PFSK-1 (cell line): ENCODE results near the gene SEPTIN2.

Experiments used
- POLR2AphosphoS5 ChIP-seq: IDR thresholded peaks from 2 replicates; pipeline ENCODE4 v1.6.1; 2012; ENCODE audit warnings: low read depth, mild to moderate bottlenecking, control low read depth, low read length, moderate library complexity
- SIN3A ChIP-seq: IDR thresholded peaks from 2 replicates; pipeline ENCODE4 v1.6.1; 2012; ENCODE audit warnings: mild to moderate bottlenecking, low read length, moderate library complexity, borderline replicate concordance; ENCODE audit not compliant: insufficient read depth
- TAF1 ChIP-seq: IDR thresholded peaks from 2 replicates; pipeline ENCODE4 v1.6.1; 2012; ENCODE audit warnings: low read length, control low read depth, borderline replicate concordance; ENCODE audit not compliant: insufficient read depth
- TF ChIP-seq, protein P1 (sequence below), 2 experiments: IDR thresholded peaks; 2 replicates each; pipeline versions ENCODE4 v1.6.1 to v1.8.0; 2011 to 2012; ENCODE audit warnings: low read depth in 2 of 2, low read length in 2 of 2, control low read depth in 1 of 2, inconsistent platforms in 1 of 2, mild to moderate bottlenecking in 1 of 2, moderate library complexity in 1 of 2; ENCODE audit not compliant: insufficient read depth in 1 of 2

DNA sequence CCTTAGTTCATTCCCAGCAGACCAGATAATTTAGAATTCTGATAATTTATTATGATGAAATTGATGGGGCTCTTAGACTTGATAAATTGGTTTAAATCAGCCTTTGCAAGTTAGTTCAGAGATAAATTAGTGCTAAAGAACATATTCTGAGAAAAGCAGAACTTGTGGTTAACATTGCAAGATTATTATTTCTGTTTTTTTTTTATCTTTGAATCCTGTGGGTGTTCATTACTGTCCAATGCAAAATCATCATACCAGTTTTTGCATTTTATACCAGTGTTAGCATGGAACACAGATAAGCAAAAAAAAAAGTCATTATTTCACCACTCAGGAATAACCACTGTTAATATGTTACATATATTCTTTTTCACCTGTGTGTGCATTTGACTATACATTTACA lies 9.1 kb downstream of the SEPTIN2 start:
- TF ChIP-seq POLR2AphosphoS5 (no peak), SIN3A (no peak), TAF1 (no peak)
- TF ChIP-seq, protein P1, sequence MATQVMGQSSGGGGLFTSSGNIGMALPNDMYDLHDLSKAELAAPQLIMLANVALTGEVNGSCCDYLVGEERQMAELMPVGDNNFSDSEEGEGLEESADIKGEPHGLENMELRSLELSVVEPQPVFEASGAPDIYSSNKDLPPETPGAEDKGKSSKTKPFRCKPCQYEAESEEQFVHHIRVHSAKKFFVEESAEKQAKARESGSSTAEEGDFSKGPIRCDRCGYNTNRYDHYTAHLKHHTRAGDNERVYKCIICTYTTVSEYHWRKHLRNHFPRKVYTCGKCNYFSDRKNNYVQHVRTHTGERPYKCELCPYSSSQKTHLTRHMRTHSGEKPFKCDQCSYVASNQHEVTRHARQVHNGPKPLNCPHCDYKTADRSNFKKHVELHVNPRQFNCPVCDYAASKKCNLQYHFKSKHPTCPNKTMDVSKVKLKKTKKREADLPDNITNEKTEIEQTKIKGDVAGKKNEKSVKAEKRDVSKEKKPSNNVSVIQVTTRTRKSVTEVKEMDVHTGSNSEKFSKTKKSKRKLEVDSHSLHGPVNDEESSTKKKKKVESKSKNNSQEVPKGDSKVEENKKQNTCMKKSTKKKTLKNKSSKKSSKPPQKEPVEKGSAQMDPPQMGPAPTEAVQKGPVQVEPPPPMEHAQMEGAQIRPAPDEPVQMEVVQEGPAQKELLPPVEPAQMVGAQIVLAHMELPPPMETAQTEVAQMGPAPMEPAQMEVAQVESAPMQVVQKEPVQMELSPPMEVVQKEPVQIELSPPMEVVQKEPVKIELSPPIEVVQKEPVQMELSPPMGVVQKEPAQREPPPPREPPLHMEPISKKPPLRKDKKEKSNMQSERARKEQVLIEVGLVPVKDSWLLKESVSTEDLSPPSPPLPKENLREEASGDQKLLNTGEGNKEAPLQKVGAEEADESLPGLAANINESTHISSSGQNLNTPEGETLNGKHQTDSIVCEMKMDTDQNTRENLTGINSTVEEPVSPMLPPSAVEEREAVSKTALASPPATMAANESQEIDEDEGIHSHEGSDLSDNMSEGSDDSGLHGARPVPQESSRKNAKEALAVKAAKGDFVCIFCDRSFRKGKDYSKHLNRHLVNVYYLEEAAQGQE (IDR thresholded peaks at IDR 0.05; ENCODE audit: insufficient read depth in 1 of 2, low read depth in 2 of 2, low read length in 2 of 2): no peak
